Fibroblast of the aortic adventitia (primary cell): ENCODE results near the gene MAML3. TPM values are rescaled to one million over a fixed set of nuclear protein-coding genes. Genes with fewer than 3 reads are reported as not detected.
A peak's percentile ranks its signal among the peaks of the same experiment; 100 is the strongest.

Experiments used
- DNase-seq: peaks from one replicate; pipeline ENCODE4 v3.0.0-alpha.2; 2010; ENCODE audit warnings: low read depth
- H3K4me3 ChIP-seq: 2 replicates; pipeline ENCODE4 v1.5.1; 2011; ENCODE audit warnings: low read depth, mild to moderate bottlenecking, control low read depth, low read length, moderate library complexity
- total RNA-seq: library from RNA; depleted of rRNA; stranded (reverse); fragments of >200 nt; gene quantifications from 2 replicates; pipeline ENCODE4 v1.2.3, GENCODE V29; 2012; ENCODE audit warnings: low replicate concordance
- TF ChIP-seq, protein P1 (sequence below): IDR thresholded peaks from 2 replicates; pipeline ENCODE4 v1.5.1; 2011; ENCODE audit warnings: mild to moderate bottlenecking, low read length, control low read depth, inconsistent platforms; ENCODE audit not compliant: insufficient read depth

MAML3 gene
- total RNA-seq, 1 donor: 4.6 TPM

DNA sequence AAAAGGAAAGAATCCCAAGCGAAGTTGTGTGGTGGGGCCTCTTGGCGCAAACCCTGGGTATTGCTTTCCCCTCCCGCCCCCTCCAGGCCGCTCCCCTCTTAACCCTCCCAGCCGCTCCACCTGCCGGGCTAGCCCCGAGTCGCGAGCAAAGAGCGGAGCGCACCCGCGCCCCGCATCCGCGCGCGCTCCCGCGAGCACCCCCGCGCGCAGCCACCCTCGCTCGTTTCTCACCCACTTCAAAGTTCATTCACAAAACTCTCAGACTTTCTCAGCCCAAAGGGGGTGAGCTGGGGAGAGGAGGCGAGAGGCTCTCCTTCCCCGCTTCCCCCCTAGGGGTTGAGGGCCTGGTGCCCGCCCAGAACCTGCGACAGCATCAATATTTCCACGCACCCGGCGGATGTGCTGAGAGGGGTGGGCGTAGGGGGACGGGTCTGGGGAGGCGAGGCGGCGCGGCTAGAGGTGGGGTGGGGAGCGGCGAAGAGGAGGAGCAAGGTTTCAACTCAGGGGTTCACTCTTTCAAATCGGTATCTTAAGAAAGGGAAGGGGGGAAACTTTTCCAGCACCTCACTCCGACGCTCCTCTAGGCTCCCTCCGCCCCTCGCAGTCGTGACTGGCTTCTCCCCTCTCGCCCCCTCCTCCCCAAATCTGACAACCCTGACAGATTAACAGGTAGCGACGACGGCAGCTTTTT is 1.8 kb downstream of the MAML3 start:
- TF ChIP-seq, protein P1, sequence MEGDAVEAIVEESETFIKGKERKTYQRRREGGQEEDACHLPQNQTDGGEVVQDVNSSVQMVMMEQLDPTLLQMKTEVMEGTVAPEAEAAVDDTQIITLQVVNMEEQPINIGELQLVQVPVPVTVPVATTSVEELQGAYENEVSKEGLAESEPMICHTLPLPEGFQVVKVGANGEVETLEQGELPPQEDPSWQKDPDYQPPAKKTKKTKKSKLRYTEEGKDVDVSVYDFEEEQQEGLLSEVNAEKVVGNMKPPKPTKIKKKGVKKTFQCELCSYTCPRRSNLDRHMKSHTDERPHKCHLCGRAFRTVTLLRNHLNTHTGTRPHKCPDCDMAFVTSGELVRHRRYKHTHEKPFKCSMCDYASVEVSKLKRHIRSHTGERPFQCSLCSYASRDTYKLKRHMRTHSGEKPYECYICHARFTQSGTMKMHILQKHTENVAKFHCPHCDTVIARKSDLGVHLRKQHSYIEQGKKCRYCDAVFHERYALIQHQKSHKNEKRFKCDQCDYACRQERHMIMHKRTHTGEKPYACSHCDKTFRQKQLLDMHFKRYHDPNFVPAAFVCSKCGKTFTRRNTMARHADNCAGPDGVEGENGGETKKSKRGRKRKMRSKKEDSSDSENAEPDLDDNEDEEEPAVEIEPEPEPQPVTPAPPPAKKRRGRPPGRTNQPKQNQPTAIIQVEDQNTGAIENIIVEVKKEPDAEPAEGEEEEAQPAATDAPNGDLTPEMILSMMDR: no peak

DNA sequence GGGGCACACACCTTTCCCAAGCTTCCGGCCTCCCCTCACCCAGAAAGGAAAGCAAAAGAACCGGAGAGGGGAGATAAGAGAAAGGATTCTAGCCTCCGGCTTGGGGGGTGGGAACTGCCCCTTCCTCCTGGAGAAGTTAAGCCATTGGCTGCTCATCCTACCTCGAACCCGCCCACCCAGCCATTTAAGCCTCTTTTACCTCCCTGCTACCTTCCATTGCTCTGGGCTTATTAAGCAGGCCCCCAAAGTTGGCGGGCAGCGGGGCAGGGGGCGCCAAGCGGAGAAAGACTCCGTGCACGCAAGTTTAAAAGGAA is 2.3 kb downstream of the MAML3 start:
- H3K4me3 ChIP-seq: peak overlapping the region; percentile 87
- DNase-seq: peak; percentile 75
- TF ChIP-seq, protein P1: no peak

More for the DNA sequence above, 1.8 kb downstream of the MAML3 start:
- peak overlapping the region; percentile 87 for H3K4me3 ChIP-seq
- no peak for DNase-seq

DNA sequence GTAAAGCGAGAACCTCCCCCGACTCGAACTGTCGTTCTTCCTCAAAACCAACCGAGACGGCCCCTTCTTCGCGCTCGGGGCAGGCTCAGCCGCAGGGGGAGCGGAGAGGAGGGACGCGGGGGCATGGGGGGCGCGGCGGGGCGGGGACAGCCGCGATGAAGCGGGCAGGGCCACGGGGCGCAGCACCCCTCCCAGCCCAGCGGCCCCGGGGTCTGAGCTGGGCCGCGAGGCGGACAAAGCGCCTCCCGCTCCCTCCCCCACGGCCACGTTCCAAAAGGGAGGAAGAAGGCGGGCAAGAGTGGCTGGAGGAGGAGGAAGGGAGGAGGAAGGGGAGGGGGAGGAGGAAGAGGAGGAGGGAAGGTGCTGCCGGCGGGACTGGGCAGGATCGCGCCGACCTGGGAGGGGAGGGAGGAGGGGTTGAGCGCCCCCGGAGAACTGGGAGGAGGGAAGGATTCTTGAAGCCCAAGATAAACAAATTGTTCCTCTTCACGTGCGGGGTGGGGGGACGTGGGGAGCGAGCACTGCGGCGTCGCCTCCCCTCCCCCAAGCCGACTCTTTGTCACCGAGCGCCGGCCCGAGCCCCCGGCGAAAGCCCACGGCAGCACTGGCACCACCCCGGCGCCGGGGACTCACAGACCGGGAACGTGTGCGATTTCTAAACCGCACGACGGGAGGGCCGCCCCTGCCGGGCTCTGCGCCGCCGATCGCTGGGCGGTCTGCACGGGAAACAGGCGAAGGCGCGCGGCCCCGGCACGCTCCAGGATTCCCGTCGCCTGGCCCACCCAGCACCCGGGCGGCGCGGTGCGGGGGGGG is 2.9 kb downstream of the MAML3 start:
- peak overlapping the region; percentile 87 for H3K4me3 ChIP-seq
- TF ChIP-seq, protein P1: no peak
- DNase-seq: peak; percentile 92

DNA sequence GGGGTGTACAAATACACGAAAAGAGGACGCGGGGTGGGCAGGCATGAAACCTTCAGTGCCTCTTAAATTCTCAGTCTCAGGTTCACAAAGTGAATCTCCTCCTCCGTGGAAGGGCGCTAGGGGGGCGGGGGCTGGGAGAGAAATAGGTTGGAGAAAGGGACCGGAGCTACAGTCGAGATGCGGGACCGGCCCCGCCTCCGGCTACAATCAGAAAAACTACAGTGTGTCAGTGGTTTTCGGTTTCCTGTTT is 3.4 kb downstream of the MAML3 start:
- DNase-seq: no peak
- TF ChIP-seq, protein P1: no peak
- peak overlapping the region; percentile 87 for H3K4me3 ChIP-seq

DNA sequence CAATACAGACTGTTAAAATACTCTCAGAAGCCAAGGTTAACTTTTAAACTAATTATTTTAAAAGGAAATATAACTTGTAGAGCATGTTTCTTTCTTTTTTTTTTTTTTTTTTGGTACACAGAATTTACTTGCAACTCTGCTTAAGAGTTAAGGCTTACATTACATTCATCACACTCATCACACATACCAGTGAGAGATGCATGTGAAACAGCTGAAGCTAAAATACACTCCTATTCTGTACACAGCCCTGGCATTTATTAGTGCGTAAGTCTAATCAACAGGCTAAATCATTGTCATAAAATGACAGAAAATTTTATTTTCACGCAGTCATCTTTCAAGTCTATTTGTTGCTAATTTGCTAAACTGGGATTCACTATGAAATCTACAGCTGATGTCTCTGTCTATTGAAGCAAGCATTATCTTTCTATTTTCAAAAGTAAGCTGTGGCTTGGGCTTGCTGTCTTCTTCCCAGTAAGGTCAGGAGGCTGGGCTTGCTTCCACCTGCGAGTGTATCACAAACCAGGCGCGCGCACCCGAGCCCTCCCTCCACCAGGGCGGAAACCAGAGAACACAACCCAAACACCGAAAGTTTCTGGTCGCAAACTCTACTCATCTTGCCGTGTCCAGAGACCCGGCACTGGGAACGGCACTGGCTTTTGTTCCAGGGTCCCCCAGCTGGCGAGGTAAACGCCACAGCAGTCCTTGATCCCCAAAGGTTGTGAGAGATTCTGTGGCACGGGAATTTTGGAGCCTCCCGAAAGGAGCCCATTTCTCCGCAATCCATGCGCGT is 3.9 kb downstream of the MAML3 start:
- DNase-seq: peak; percentile 46
- TF ChIP-seq, protein P1: peak; percentile 31
- H3K4me3 ChIP-seq: peak overlapping the region; percentile 87

DNA sequence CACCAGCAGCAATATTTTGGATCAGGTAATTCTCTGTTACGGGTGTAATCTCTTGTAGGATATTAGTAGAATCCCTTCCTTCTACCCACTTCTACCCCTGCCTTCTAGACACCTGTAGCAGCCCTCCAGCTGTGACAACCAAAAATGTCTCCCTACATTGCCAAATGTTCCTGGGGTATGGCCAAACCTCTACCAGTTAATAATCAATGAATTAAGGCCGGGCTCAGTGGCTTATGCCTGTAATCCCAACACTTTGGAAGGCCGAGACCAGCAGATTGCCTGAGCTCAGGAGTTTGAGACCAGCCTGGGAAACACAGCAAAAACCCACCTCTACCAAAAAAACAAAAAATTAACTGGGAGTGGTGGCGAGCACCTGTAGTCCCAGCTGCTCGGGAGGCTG is 9.9 kb downstream of the MAML3 start:
- DNase-seq: no peak
- TF ChIP-seq, protein P1: no peak
- H3K4me3 ChIP-seq: no peak overlapping the region
